Measurements from ENCODE around the gene UGDH. TPM values are rescaled to one million over a fixed set of nuclear protein-coding genes. Genes with fewer than 3 reads are reported as not detected.
"Not testable (repeated sequence)": the region's sequence is repeated elsewhere in the genome, so short reads cannot be mapped to it uniquely, and the experiment has no call there.

Gene UGDH
- total RNA-seq, 1 donor from 2014 or later: 32.3 TPM

GRCh38 chr4:39514888-39515401 lies 12.3 kb downstream of the UGDH start:
- TF ChIP-seq CTCF (IDR thresholded peaks at IDR 0.05; ENCODE audit: partially characterized antibody, unreplicated experiment): no peak
- DNase-seq: no peak
- Mint-ChIP-seq H3K9me3 (ENCODE audit: unreplicated experiment) (no peaks in the 10 kb centered on the region), H3K4me1 (ENCODE audit: low read depth, unreplicated experiment) (no peaks in the 10 kb centered on the region), H3K4me3 (ENCODE audit: unreplicated experiment) (no peak overlapping the region), H3K27ac (ENCODE audit: unreplicated experiment) (no peak overlapping the region), H3K36me3 (ENCODE audit: unreplicated experiment) (no peaks in the 10 kb centered on the region), H3K27me3 (ENCODE audit: unreplicated experiment) (no peaks in the 10 kb centered on the region)

- H3K36me3 Mint-ChIP-seq (ENCODE audit: unreplicated experiment); H3K4me1 Mint-ChIP-seq (ENCODE audit: low read depth, unreplicated experiment): not testable (repeated sequence)
Observed at GRCh38 chr4:39514266-39514665, 13.0 kb downstream of the UGDH start.

DNA sequence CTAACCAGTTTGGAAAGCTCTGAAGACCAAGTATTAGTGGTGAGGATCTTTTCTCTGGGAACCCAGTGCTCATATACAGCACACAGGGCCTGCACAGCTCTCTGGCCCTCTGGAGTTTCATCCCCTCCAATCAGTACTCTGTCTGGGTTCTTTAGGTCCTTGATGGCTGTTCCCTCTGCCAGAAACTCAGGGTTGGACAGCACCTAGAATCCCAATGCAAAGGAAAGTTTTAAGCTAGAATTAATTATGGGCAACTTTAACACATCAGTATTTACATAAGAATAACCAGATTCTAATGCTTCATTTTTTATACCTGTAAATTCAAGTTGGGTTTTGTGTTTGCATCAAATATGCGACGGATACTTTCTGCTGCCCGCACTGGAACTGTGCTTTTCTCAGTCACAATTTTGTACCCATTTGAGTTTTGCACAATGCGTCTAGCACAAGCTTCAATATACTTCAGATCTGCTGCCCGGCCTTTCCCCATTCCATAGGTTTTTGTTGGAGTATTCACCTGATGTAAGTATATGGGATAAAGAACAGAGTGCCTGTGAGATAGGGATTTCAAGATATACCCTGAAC lies 16.8 kb downstream of the UGDH start:
- Mint-ChIP-seq H3K27ac (ENCODE audit: unreplicated experiment) (no peak overlapping the region), H3K4me3 (ENCODE audit: unreplicated experiment) (no peak overlapping the region), H3K27me3 (ENCODE audit: unreplicated experiment) (peaks cover 2% of the 10 kb centered on the region), H3K4me1 (ENCODE audit: low read depth, unreplicated experiment) (no peaks in the 10 kb centered on the region), H3K9me3 (ENCODE audit: unreplicated experiment) (no peaks in the 10 kb centered on the region), H3K36me3 (ENCODE audit: unreplicated experiment) (no peaks in the 10 kb centered on the region)
- no peak for DNase-seq
- no peak for TF ChIP-seq CTCF (IDR thresholded peaks at IDR 0.05; ENCODE audit: partially characterized antibody, unreplicated experiment)

More at GRCh38 chr4:39514266-39514665, 13.0 kb downstream of the UGDH start:
- H3K27ac Mint-ChIP-seq (ENCODE audit: unreplicated experiment); H3K4me3 Mint-ChIP-seq (ENCODE audit: unreplicated experiment); H3K27me3 Mint-ChIP-seq (ENCODE audit: unreplicated experiment); DNase-seq; H3K9me3 Mint-ChIP-seq (ENCODE audit: unreplicated experiment): not testable (repeated sequence)

GRCh38 chr4:39505581-39505980 lies 21.7 kb downstream of the UGDH start:
- no peak for TF ChIP-seq CTCF (IDR thresholded peaks at IDR 0.05; ENCODE audit: partially characterized antibody, unreplicated experiment)
- Mint-ChIP-seq H3K27ac (ENCODE audit: unreplicated experiment) (no peak overlapping the region), H3K9me3 (ENCODE audit: unreplicated experiment) (no peaks in the 10 kb centered on the region), H3K36me3 (ENCODE audit: unreplicated experiment) (no peaks in the 10 kb centered on the region), H3K4me1 (ENCODE audit: low read depth, unreplicated experiment) (no peaks in the 10 kb centered on the region), H3K4me3 (ENCODE audit: unreplicated experiment) (no peak overlapping the region), H3K27me3 (ENCODE audit: unreplicated experiment) (peaks cover 2% of the 10 kb centered on the region)
- no peak for DNase-seq

GRCh38 chr4:39504538-39504937 lies 22.7 kb downstream of the UGDH start:
- H3K27me3 Mint-ChIP-seq (ENCODE audit: unreplicated experiment): peaks cover 2% of the 10 kb centered on the region
- H3K36me3 Mint-ChIP-seq (ENCODE audit: unreplicated experiment): no peaks in the 10 kb centered on the region
- no peak overlapping the region for H3K27ac Mint-ChIP-seq (ENCODE audit: unreplicated experiment)
- no peak for DNase-seq
- H3K4me3 Mint-ChIP-seq (ENCODE audit: unreplicated experiment): no peak overlapping the region
- H3K4me1 Mint-ChIP-seq (ENCODE audit: low read depth, unreplicated experiment): no peaks in the 10 kb centered on the region
- no peaks in the 10 kb centered on the region for H3K9me3 Mint-ChIP-seq (ENCODE audit: unreplicated experiment)
- TF ChIP-seq CTCF (IDR thresholded peaks at IDR 0.05; ENCODE audit: partially characterized antibody, unreplicated experiment): no peak

GRCh38 chr4:39502664-39503035 lies 24.6 kb downstream of the UGDH start:
- not testable (repeated sequence) for DNase-seq; H3K27me3 Mint-ChIP-seq (ENCODE audit: unreplicated experiment); H3K36me3 Mint-ChIP-seq (ENCODE audit: unreplicated experiment); H3K4me1 Mint-ChIP-seq (ENCODE audit: low read depth, unreplicated experiment); H3K27ac Mint-ChIP-seq (ENCODE audit: unreplicated experiment); H3K4me3 Mint-ChIP-seq (ENCODE audit: unreplicated experiment); H3K9me3 Mint-ChIP-seq (ENCODE audit: unreplicated experiment)

Measured in glutamatergic neuron (in vitro differentiated cells).